MCF 10A (cell line): ENCODE results near the gene ZMIZ1. TPM values are rescaled to one million over a fixed set of nuclear protein-coding genes. Genes with fewer than 3 reads are reported as not detected.
A peak's percentile ranks its signal among the peaks of the same experiment; 100 is the strongest.

Experiments used
- BruUV-seq: library from RNA; stranded (reverse); fragments of 400-500 nt; replicated peaks from 2 replicates; lab custom pipeline; 2021; lab: Mats Ljungman, UMichigan
- CTCF ChIA-PET: fragments of 300-600 bp; sonication (Branson Sonifier 250); formaldehyde crosslinking; extraction: SDS; loops from one replicate; lab custom pipeline; 2021; ENCODE audit warnings: antibody characterized with exemption, inconsistent platforms; lab: Yijun Ruan, JAX
- POLR2A ChIA-PET: fragments of 300-600, 350-650 bp; sonication (Branson Sonifier 250); formaldehyde crosslinking; extraction: SDS; loops from one replicate; lab custom pipeline; 2020; ENCODE audit warnings: antibody characterized with exemption, inconsistent platforms; lab: Yijun Ruan, JAX
- DNase-seq: peaks from one replicate; pipeline ENCODE4 v3.0.0-alpha.2; 2018; ENCODE audit not compliant: unreplicated experiment
- H3K27ac Mint-ChIP-seq: one replicate; pipeline ENCODE4 v1.8.0; 2022; ENCODE audit warnings: mild to moderate bottlenecking, low read depth, mixed read lengths; ENCODE audit not compliant: unreplicated experiment
- H3K27me3 Mint-ChIP-seq: one replicate; pipeline ENCODE4 v1.8.0; 2022; ENCODE audit warnings: mixed read lengths; ENCODE audit not compliant: insufficient read depth, unreplicated experiment
- H3K36me3 Mint-ChIP-seq: one replicate; pipeline ENCODE4 v1.8.0; 2022; ENCODE audit warnings: mild to moderate bottlenecking, moderate library complexity, mixed read lengths; ENCODE audit not compliant: insufficient read depth, unreplicated experiment
- H3K4me1 Mint-ChIP-seq: one replicate; pipeline ENCODE4 v1.8.0; 2022; ENCODE audit warnings: mixed read lengths; ENCODE audit not compliant: insufficient read depth, unreplicated experiment
- H3K4me3 Mint-ChIP-seq: one replicate; pipeline ENCODE4 v1.8.0; 2022; ENCODE audit warnings: mild to moderate bottlenecking, moderate library complexity, mixed read lengths; ENCODE audit not compliant: unreplicated experiment
- H3K9me3 Mint-ChIP-seq: one replicate; pipeline ENCODE4 v1.8.0; 2022; ENCODE audit warnings: mixed read lengths; ENCODE audit not compliant: unreplicated experiment
- intact Hi-C: fragments of 100-400 bp; cut with micrococcal nuclease; formaldehyde crosslinking; loops from 2 replicates; pipeline ENCODE4 v1.14.1; 2022
- total RNA-seq: library from RNA; stranded (reverse); gene quantifications from 2 replicates; pipeline ENCODE4 v1.2.3, GENCODE V29; 2022
- TF ChIP-seq, protein P1 (sequence below): fragments of 200-600 bp; IDR thresholded peaks from one replicate; pipeline ENCODE4 v1.8.0; 2022; ENCODE audit warnings: antibody characterized with exemption, mild to moderate bottlenecking; ENCODE audit not compliant: unreplicated experiment

Gene ZMIZ1
- total RNA-seq, 1 experiment from 2014 or later = 15.5 TPM

DNA sequence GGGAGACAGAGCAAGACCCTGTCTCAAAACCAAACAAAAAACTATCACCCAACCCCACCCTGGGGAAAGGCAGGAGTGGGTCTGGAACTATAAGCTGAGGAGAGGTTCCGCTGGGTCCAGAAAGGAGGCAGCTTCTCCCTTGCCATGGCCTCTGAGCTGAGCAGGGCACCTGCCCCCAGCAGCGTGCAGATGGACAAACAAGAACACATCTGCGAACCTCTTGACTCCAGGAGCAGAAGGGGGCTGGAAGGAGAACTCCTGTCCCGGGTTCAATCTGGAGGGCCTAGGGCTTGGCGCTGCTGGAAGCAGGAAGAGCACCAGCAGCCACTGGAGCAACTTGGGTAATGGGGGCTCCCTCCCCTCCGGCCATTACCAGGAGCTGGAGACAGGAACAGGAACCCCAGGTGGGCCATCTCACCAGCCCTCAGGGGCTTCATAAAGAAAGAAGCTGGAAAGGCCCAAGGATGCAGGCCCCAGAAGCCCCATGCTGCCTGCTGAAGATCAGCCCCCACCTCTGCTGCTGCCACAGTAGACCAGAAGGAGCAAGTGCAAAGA is 259.5 kb downstream of the ZMIZ1 start:
- H3K4me3 Mint-ChIP-seq = no peak overlapping the region
- H3K4me1 Mint-ChIP-seq = peaks cover 12% of the 10 kb centered on the region
- no TSS peak for BruUV-seq
- H3K27me3 Mint-ChIP-seq = no peaks in the 10 kb centered on the region
- CTCF ChIA-PET = interaction anchor here (0.6 kb wide), 2 partner anchors 18 to 35 kb away, joined by 3 to 5 read pairs; no protein-coding TSS in a partner anchor
- DNase-seq = no peak
- no peaks in the 10 kb centered on the region for H3K9me3 Mint-ChIP-seq
- no peak overlapping the region for H3K27ac Mint-ChIP-seq
- TF ChIP-seq, protein P1, sequence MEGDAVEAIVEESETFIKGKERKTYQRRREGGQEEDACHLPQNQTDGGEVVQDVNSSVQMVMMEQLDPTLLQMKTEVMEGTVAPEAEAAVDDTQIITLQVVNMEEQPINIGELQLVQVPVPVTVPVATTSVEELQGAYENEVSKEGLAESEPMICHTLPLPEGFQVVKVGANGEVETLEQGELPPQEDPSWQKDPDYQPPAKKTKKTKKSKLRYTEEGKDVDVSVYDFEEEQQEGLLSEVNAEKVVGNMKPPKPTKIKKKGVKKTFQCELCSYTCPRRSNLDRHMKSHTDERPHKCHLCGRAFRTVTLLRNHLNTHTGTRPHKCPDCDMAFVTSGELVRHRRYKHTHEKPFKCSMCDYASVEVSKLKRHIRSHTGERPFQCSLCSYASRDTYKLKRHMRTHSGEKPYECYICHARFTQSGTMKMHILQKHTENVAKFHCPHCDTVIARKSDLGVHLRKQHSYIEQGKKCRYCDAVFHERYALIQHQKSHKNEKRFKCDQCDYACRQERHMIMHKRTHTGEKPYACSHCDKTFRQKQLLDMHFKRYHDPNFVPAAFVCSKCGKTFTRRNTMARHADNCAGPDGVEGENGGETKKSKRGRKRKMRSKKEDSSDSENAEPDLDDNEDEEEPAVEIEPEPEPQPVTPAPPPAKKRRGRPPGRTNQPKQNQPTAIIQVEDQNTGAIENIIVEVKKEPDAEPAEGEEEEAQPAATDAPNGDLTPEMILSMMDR = no peak
- intact Hi-C loops = no loop called here
- no peaks in the 10 kb centered on the region for H3K36me3 Mint-ChIP-seq
- POLR2A ChIA-PET = interaction anchor here (0.7 to 2.1 kb wide), 3 partner anchors 14 to 20 kb away, joined by 3 to 7 read pairs (median 3); no protein-coding TSS in a partner anchor

DNA sequence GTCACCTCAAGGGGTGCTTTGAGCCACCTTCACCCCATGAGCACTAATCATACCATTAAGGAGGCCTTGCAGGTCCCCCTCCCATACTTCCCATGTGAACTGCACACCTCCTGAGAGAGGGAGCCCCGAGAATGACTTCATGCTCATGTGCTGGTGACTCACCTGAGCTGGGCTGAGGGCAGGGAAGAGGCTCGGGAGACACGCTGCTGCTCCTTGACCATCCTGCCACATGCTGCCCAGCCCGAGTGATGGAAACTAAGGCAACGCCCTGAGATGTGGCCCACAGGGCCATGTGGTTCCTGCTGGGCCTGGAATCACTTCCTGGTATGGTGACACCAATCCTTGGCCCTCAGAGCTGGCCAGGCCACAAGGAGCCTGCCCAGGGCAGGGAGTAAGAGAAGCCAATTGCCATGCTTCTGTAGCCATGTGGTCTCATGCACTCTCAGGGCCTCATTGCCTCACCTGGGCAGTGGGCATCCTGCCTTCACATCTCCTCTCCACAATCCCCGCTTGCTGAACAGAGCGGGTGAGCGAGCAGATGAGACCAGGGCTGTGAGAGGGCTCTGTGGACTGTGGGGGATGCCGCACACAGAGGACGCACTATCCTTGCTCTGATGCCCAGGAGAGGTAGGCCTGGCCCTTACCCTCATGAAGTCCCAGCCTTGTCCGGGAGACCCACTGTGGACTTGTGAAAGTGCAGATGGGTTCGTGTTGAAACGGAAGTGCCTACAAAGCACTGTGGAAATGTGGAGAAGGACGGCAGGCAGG is 260.2 kb downstream of the ZMIZ1 start:
- intact Hi-C loops = no loop called here
- Mint-ChIP-seq H3K27me3 (no peaks in the 10 kb centered on the region), H3K9me3 (no peaks in the 10 kb centered on the region), H3K4me1 (peaks cover 11% of the 10 kb centered on the region), H3K36me3 (no peaks in the 10 kb centered on the region), H3K27ac (peak overlapping the region; percentile 60), H3K4me3 (no peak overlapping the region)
- CTCF ChIA-PET = interaction anchor here (0.6 to 2.0 kb wide), 3 partner anchors 15 to 19 kb away, joined by 3 to 9 read pairs (median 4); partner anchors contain the start of gene PPIF
- no TSS peak for BruUV-seq
- POLR2A ChIA-PET = interaction anchor here (0.7 to 2.1 kb wide), 4 partner anchors 13 to 19 kb away, joined by 3 to 7 read pairs (median 3); no protein-coding TSS in a partner anchor
- TF ChIP-seq, protein P1 = no peak
- peak; percentile 52 for DNase-seq

DNA sequence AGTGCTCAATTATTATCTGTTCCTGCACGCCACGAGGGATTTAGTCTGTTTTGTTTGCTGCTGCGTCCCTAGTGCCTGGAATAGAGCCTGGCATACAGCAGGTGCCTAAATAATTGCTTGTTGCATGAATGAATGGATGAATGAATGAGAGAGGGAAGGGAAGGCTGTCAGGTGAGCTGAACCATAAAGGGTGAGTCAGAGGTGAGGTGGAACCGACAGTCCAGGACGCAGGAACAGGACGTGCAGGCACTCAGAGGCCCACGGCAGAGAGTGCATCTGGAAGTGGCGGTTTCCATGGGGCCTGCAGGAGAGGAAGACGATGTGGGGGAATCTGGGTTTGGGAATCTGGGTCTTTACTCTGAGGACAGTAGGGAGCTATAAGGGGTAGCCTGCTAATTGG is 260.8 kb downstream of the ZMIZ1 start:
- BruUV-seq = no TSS peak
- peaks cover 15% of the 10 kb centered on the region for H3K4me1 Mint-ChIP-seq
- TF ChIP-seq, protein P1 = no peak
- no peaks in the 10 kb centered on the region for H3K27me3 Mint-ChIP-seq
- peak overlapping the region; percentile 60 for H3K27ac Mint-ChIP-seq
- peak; percentile 35 for DNase-seq
- no peaks in the 10 kb centered on the region for H3K9me3 Mint-ChIP-seq
- H3K4me3 Mint-ChIP-seq = no peak overlapping the region
- intact Hi-C loops = no loop called here
- ChIA-PET CTCF (interaction anchor here (1.4 to 2.0 kb wide), 2 partner anchors 15 to 19 kb away, joined by 4 to 9 read pairs; partner anchors contain the start of gene PPIF), POLR2A (interaction anchor here (0.5 to 2.1 kb wide), 4 partner anchors 8 to 40 kb away, joined by 3 to 7 read pairs (median 4); no protein-coding TSS in a partner anchor)
- no peaks in the 10 kb centered on the region for H3K36me3 Mint-ChIP-seq

DNA sequence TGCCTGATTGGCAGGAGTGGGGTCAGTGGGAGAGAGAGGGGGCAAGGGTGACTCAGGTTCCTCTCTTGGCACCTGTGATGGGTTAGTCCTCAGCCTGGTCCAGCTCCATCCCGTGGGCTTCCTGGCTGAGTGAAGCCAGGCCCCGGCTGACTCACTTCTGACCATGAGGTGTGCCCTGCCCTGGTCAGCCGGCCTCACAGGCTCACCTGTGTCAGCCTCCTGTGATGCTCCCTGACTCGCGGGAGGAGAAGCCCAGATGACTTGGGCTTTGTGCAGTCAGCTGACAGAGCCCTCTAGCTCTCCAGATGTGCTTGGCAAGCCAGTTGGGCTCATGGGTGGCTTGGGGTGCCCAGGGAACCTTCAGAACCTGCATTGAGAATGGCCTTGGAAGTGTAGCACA is 262.5 kb downstream of the ZMIZ1 start:
- H3K4me1 Mint-ChIP-seq = peaks cover 15% of the 10 kb centered on the region
- H3K36me3 Mint-ChIP-seq = no peaks in the 10 kb centered on the region
- BruUV-seq = no TSS peak
- no peaks in the 10 kb centered on the region for H3K9me3 Mint-ChIP-seq
- H3K4me3 Mint-ChIP-seq = no peak overlapping the region
- intact Hi-C loops = no loop called here
- TF ChIP-seq, protein P1 = no peak
- DNase-seq = no peak
- no peak overlapping the region for H3K27ac Mint-ChIP-seq
- ChIA-PET CTCF (interaction anchor here (0.6 to 2.0 kb wide), 3 partner anchors 17 to 1106 kb away, joined by 3 to 9 read pairs (median 3); partner anchors contain the start of gene PPIF), POLR2A (no interaction called here)
- H3K27me3 Mint-ChIP-seq = no peaks in the 10 kb centered on the region
